ENCODE results near the gene WAPL. TPM values are rescaled to one million over a fixed set of nuclear protein-coding genes. Genes with fewer than 3 reads are reported as not detected.

The WAPL gene
- total and polyA plus RNA-seq, 2 of the 8 experiments (the other 6 are each of a cell fraction or from before 2014, with no cell fraction given) = 12.8 to 48.1 TPM

GRCh38 chr10:86545101-86545500, 23.5 kb upstream of the WAPL start (continued):
- TF ChIP-seq, protein P1, sequence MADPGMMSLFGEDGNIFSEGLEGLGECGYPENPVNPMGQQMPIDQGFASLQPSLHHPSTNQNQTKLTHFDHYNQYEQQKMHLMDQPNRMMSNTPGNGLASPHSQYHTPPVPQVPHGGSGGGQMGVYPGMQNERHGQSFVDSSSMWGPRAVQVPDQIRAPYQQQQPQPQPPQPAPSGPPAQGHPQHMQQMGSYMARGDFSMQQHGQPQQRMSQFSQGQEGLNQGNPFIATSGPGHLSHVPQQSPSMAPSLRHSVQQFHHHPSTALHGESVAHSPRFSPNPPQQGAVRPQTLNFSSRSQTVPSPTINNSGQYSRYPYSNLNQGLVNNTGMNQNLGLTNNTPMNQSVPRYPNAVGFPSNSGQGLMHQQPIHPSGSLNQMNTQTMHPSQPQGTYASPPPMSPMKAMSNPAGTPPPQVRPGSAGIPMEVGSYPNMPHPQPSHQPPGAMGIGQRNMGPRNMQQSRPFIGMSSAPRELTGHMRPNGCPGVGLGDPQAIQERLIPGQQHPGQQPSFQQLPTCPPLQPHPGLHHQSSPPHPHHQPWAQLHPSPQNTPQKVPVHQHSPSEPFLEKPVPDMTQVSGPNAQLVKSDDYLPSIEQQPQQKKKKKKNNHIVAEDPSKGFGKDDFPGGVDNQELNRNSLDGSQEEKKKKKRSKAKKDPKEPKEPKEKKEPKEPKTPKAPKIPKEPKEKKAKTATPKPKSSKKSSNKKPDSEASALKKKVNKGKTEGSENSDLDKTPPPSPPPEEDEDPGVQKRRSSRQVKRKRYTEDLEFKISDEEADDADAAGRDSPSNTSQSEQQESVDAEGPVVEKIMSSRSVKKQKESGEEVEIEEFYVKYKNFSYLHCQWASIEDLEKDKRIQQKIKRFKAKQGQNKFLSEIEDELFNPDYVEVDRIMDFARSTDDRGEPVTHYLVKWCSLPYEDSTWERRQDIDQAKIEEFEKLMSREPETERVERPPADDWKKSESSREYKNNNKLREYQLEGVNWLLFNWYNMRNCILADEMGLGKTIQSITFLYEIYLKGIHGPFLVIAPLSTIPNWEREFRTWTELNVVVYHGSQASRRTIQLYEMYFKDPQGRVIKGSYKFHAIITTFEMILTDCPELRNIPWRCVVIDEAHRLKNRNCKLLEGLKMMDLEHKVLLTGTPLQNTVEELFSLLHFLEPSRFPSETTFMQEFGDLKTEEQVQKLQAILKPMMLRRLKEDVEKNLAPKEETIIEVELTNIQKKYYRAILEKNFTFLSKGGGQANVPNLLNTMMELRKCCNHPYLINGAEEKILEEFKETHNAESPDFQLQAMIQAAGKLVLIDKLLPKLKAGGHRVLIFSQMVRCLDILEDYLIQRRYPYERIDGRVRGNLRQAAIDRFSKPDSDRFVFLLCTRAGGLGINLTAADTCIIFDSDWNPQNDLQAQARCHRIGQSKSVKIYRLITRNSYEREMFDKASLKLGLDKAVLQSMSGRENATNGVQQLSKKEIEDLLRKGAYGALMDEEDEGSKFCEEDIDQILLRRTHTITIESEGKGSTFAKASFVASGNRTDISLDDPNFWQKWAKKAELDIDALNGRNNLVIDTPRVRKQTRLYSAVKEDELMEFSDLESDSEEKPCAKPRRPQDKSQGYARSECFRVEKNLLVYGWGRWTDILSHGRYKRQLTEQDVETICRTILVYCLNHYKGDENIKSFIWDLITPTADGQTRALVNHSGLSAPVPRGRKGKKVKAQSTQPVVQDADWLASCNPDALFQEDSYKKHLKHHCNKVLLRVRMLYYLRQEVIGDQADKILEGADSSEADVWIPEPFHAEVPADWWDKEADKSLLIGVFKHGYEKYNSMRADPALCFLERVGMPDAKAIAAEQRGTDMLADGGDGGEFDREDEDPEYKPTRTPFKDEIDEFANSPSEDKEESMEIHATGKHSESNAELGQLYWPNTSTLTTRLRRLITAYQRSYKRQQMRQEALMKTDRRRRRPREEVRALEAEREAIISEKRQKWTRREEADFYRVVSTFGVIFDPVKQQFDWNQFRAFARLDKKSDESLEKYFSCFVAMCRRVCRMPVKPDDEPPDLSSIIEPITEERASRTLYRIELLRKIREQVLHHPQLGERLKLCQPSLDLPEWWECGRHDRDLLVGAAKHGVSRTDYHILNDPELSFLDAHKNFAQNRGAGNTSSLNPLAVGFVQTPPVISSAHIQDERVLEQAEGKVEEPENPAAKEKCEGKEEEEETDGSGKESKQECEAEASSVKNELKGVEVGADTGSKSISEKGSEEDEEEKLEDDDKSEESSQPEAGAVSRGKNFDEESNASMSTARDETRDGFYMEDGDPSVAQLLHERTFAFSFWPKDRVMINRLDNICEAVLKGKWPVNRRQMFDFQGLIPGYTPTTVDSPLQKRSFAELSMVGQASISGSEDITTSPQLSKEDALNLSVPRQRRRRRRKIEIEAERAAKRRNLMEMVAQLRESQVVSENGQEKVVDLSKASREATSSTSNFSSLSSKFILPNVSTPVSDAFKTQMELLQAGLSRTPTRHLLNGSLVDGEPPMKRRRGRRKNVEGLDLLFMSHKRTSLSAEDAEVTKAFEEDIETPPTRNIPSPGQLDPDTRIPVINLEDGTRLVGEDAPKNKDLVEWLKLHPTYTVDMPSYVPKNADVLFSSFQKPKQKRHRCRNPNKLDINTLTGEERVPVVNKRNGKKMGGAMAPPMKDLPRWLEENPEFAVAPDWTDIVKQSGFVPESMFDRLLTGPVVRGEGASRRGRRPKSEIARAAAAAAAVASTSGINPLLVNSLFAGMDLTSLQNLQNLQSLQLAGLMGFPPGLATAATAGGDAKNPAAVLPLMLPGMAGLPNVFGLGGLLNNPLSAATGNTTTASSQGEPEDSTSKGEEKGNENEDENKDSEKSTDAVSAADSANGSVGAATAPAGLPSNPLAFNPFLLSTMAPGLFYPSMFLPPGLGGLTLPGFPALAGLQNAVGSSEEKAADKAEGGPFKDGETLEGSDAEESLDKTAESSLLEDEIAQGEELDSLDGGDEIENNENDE (IDR thresholded peaks at IDR 0.05; ENCODE audit: insufficient replicate concordance, low read length) = no peak
- TF ChIP-seq SP4 (IDR thresholded peaks at IDR 0.05; ENCODE audit: low read length) (no peak), FOSL1 (IDR thresholded peaks at IDR 0.05; ENCODE audit: insufficient read depth, low read depth, low read length) (no peak), TCF12 (IDR thresholded peaks at IDR 0.05; ENCODE audit: low read depth, low read length) (no peak), BCL11A (IDR thresholded peaks at IDR 0.05; ENCODE audit: low read depth in 2 of 2, low read length in 2 of 2) (no peak), SUZ12 (IDR thresholded peaks at IDR 0.05; ENCODE audit: low read length) (no peak), ZNF274 (IDR thresholded peaks at IDR 0.05; ENCODE audit: borderline replicate concordance, extremely low read depth, low read length) (no peak), RXRA (IDR thresholded peaks at IDR 0.05; ENCODE audit: insufficient read depth, low read depth, low read length) (no peak)
- TF ChIP-seq, protein P2, sequence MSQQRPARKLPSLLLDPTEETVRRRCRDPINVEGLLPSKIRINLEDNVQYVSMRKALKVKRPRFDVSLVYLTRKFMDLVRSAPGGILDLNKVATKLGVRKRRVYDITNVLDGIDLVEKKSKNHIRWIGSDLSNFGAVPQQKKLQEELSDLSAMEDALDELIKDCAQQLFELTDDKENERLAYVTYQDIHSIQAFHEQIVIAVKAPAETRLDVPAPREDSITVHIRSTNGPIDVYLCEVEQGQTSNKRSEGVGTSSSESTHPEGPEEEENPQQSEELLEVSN (IDR thresholded peaks at IDR 0.05) = no peak

Measured in H1 (cell line).